GM19351 (cell line): ENCODE measurements around the gene SLC25A51.
"Not testable (repeated sequence)": the region's sequence is repeated elsewhere in the genome, so short reads cannot be mapped to it uniquely, and the experiment has no call there.

Experiments
- ATAC-seq: cut with Tn5 transposase; IDR thresholded peaks from one replicate; pipeline ENCODE4 v1.9.1; 2021; ENCODE audit warnings: mild to moderate bottlenecking, moderate library complexity; ENCODE audit not compliant: unreplicated experiment

The SLC25A51 gene

DNA sequence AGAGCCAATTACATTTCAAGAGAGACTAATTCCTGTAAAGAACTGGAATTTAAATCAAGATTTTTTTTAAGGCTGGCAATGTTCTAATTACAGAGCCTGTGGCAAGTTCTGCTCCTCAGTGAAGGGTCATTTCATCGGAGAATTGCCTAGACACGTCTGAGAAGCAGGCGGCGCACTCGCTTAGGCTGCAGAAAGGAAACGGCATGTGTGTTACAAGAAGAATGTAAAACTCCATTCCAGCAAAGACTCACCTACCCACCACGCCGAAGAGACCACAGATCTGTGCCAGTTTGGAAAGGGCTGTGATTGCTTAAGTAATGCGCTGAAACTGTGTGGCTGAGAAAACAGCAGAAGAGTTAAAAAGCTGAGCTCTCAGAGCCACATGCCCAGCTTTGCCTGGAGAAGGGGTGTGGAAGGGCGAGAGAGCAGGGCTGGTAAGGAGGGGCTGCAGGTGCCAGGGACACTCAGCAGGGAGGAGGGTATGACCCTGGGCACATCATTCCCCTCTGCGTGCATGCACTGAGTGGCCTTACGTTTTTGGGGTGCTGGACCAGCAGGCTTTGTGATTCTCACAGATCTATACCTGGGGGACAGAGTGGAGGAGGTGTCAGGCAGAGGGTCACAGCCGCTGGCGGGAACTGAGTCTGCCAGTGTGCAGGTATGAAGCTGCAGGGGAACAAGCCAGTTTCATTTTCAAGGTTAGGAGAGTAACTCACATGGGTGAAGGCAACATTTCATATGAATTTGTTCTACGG lies 17.8 kb upstream of the SLC25A51 start:
- ATAC-seq = no peak

DNA sequence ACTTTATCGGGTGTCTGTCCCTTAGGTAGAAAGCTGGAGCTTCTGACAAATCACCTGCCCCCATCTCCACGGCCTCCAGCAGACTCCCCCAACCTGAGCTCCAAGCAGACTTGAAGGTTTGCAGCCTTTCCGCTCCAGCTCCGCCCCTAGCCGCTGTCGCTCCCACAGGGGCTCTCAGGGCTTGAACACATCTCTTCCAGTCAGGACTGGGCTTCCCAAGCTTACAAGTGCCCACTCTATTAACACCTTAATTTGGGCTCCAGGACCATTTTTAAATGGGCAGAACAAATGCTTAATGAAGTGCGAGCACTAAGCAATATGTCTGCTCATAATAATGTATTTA lies 17.2 kb upstream of the SLC25A51 start:
- ATAC-seq = no peak

DNA sequence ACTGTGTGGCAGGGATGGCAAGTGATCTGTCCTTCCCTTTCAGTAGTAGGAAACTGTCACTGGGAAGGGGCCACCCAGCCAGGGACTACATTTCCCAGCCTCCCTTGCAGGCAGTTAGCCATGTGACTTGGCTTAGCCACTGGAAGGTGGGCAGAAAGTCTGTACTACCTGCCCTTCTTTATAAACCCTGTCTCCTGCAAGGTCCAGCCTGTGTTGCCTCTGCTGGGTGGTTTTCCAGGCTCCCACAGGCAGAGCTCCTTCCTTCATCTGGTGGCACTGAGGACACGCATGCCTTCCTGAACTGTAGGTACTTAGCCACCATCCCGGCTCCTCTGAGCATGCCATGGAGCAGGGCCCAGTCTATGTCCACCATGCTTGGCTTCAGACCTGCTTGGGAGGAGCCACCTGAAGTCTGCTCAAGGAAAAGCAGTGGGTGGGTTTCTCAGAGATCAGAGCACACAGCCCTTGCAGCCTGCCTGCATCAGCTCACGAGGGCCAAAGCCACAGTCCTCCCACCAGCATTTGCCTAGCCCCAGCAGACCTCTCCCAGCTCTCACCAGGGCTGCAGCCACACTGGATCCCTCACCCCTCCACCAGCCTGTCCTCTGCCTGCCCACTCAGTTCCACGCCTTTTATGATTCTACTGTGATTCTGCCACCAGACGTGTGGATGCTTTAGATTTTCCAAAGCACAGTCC lies 16.7 kb upstream of the SLC25A51 start:
- ATAC-seq = peak; percentile 85

DNA sequence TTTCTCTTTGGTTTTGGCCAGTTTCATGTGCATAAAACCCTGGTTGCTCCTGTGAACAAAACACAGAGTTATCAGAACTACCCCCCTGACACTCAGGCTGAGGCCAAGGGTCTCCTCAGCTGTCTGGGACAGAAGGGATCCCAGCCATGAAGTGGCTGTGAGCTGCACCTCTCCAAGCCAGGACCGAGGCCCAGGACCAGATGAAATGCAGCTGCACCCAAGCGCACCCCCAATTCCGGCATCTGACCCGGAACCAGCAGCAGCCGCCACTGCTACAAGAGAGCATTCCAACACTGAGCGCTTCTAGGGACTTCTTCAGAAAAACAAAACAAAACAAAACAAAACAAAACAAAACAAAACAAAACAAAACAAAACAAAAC lies 16.0 kb upstream of the SLC25A51 start:
- no peak for ATAC-seq

DNA sequence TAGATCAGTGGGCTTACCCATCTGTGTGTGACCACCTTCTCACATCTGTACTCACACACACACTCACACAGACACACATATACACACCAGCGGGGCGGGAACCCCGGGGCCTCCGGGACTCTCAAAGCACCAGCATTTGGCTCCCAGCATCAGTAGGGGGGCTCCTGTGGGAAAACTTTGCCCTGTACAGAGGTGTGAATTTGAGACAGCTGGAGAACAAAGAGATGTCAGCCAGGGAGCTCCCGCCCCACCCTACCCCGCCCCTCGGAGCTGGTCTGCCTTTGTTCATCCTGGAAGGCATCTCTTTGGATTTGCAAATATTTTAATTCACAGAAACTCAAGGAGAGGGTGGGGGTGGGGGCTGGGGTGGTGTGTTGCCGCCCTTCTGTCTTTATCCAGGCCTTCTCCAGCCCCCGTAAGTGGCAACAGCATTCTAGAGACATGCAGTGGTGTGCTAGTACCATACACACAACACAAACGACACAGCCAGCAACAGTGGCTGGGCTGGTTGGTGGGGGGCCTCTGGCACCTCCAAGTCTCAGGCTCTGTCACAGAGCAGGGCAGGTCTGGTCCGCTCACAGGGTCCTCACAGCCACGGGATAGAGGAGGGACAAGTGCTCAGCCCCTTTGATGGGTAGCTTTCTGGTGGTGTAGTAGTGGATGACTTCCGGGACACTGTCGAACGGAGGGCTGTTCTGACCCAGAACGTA lies 15.5 kb upstream of the SLC25A51 start:
- ATAC-seq = no peak

DNA sequence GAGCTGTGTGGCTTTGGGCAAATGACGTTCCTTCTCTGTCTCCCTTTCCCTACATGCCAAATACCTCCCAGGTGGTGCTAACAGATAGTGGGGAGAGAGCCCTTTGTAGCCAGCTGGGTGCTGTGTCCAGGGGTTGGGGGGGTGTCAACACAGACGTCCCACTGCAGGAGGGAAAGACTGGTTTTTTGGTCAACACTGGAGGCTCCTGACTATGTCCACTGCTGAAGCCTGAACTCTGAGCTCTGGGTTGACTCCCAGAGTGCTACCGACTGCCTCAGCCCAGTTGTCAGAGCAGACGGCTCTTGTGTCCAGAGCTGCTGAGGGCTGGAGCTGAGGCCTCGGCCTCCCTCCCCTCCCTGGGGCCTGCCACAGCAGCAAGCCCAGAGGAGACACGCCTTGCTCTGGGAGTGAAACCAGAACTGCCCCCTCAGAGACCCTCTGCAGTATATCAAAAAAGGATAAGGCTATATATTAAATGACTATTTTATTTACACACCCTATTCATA lies 14.8 kb upstream of the SLC25A51 start:
- no peak for ATAC-seq

DNA sequence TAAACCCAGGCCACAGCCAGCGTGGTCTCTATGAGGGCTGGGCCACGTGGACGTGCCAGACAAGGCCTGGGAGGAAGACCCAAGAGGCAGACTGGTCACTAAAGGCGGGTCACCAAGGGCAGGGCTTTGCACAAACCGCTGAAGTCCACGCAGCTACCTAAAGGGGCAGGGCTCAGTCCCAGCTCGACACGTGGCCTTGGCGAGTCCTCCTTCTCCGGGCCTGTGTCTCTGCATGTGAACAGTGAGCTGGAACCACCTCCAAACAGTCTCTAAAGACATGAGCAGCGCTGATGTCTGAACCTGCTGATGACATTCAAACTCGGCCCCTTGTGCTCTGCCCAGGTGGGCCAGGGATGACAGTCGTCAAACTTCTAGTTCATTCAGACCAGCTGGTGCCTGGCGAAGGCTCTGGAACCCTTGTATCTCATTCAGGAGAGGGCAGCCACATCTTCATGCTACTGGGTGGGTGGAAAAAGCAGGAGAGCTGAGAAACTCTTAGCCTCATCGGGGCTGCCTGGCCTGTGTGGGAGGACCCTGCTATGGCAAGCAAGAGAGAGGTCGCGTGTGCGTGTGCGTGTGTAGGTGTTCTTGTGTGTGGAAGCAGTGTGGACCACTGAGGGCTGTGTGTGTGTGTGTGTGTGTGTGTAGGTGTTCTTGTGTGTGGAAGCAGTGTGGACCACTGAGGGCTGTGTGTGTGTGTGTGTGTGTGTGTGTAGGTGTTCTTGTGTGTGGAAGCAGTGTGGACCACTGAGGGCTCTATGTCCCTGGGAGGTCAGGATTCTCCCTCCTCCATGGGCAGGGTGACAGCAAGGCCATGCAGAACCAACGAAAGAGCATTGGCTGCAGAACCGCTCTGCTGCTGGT lies 14.1 kb upstream of the SLC25A51 start:
- no peak for ATAC-seq

DNA sequence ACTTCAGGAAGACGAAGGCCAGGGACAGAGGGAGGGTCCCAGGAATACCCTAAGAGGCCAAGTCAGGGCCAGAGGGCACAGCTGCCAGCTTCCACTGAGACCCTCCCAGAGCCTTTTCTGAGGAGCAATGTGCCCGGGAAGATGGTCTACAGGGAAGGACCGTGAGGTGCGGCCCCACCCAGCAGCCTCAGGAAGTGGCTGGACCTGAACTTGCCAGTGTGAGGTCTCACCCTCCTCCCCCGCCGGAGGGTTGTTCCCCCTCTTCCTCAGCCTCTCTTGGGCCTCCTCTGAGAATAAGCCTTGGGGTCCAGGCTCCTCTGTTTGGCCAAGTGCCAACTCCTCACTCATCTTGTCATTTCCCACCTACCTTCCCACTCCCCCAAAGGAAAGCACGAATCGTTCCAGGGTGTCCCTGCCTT lies 13.4 kb upstream of the SLC25A51 start:
- ATAC-seq = no peak

DNA sequence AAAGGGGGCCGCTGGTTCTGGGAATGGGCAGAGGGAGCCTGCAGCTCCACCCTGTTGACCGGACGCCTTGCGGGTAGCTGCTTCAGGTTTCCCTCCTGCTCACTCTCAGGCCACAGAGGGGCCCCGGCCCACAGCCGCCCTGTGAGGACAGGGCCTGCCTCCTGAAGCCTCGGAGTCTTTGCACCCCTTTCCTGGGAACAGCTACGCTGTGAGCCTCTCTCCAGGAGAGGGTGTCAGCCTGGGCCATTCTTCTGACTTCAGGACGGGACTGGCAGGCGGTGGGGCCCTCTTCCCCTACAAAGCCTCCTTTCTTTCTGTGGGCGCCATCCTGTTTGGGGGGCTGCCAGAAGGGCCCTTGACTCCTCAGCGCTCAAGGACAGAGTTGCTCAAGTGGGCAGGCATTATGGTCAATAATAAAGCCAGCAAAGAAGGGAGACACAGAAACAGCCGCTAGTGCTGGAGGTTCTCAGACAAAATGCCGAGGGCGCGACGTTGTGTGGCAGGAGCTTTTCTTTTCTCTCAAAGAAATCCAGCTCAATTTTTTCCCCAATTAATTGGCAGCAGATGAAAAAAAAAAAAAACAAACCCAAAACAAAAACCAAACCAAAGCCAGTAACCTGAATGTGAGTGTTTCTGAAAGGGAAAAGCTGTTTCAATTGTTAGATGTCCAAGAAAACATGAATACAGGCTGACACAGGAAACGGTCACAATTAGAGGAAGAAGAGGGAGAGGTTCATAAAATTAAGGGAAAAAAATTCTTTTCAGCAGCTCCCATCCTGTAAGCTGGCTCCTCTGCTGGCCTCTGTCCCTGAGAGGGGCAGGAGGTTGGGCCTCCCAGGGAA lies 12.8 kb upstream of the SLC25A51 start:
- no peak for ATAC-seq

DNA sequence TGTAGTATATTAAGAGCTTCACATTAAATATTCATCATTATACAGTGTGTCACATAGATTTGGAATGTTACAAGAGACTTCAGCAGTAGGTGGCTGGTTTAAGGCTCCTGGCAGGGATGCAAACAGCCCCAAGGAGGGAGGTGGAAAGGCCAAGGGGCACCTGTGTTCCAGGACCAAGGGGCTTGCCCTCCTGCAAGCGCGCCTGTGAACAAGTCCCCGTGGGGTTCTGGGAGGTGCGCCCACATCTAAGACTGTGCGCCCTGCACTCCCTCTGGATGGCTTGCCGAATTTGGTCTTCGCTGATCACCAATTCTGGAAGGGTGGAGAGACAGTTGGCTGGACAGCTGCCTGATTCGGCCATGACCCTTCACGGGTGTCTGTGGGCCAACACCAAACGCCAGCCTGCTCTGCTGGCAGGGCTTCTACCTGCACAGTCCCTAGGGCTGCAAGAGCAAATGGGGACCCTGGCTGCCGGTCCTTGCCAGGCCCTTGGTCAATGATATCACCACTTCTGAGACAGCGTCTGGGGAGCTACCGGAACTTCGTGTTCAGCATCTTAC lies 12.1 kb upstream of the SLC25A51 start:
- ATAC-seq = no peak

DNA sequence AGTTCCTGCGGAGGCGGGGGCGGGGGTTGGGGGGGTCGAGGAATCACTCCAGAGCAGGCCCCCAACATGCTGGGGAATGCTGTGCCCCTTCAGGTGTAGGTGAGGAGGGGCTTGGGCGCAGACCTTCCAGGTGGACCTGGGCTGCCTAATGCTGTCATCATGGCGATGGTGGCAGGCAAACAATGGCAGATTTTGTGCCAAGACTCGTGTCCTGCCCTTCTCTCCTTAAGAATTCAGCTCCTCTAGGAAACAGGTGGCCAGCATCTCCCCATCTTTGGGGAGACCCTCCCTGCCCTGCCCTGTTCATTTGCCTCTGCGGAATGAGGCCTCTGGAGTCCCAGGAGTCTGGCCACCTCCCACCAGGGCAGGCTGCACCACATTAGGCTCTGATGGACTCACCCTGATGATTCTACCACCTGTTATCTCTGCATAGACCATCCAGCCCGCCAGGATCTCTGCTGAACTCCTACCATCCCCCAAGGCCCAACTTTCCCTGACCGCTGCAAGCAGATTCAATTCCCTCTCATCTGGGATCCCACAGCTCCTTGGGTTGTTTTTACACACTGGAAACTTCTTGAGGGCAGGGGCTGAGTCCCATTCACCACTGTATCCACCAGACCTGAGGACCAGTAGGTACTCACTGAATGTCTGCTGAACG lies 10.9 kb upstream of the SLC25A51 start:
- no peak for ATAC-seq

DNA sequence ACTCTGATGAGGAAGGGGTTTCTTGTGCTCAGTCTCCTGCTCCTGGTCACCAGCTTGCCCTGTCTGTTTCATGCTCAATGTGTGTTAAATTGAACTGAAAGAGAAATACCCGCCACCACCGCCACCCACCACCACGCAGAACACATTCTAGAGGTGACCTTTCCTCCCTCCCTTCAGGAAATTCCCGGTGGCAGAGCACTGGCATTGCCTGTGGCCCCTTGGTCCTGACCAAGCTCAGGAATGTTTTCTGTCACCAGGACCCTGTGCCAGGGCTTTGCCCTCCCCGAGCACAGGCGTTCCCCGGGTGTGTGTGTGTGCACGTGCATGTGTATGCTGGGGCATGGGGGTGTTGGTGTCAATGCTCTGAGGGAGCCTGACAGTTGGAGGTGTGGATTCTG lies 10.2 kb upstream of the SLC25A51 start:
- no peak for ATAC-seq

DNA sequence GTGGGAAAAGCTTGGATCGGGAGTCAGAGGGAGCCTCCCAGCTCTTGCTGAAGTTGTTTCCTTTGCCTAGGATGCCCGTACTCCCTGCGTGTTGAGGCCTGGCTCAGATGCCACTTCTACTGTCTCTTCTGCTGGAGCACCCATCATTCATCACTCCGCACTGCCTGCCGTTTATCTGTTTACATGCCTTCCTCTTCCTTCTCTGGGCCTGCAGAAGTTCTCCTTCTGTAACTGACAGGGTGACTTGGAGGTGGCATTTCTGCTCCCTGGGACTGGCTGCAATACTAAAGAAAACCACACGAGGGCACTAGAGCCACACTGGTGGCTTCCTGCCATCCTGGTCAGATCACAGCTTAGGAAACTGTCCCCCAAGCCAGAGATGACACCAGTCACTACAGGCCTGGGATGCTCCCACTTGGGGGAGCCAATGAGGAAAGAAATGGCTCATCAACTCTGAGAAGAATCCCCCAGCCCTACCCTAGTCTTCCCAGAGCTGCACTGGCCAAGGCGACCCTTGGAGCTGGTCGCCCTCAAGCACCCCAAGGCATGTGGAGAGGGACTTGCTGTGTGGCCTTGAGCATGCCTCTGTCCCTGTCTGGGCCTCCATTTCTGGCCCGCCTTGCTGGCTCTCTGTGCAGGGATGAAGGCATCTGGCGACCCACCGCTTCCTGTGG lies 9.7 kb upstream of the SLC25A51 start:
- peak; percentile 83 for ATAC-seq

DNA sequence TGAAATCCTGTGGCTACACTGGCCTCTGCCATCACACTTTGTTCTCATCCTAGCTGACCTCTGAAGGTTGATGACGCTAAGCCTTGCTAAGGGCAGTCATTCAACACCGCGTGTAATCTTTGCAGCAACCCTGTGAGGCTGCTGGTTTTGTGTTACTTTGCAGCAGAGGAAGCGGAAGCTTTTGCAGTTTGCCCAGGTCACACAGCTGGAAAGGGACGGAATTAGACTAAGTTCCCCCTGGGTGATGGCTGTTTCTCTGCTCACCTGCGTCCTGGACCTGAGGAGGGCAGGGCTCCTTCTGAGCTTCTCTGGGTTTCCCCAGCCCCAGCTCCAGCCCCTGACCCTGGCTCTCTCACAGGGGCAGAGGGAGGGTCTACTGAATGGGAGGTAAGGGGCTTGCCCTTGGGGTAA lies 7.3 kb upstream of the SLC25A51 start:
- ATAC-seq = no peak

DNA sequence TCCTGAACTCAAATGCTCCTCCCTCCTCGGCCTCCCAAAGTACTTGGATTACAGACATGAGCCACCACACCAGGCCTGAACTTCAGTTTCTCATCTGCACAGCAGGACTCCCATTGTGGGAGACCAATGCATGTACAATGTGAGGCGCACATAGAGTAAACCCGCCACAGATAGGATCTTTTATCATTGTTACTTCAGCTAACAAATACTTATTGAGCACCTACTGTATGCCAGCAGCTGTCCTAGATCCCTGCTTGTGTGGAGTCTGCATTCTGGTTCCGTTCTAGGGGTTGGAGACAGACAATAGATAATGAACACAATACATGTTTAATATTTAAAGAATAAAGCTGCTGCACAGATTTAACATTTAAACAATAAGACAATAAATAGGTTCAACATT lies 6.3 kb upstream of the SLC25A51 start:
- ATAC-seq = no peak

DNA sequence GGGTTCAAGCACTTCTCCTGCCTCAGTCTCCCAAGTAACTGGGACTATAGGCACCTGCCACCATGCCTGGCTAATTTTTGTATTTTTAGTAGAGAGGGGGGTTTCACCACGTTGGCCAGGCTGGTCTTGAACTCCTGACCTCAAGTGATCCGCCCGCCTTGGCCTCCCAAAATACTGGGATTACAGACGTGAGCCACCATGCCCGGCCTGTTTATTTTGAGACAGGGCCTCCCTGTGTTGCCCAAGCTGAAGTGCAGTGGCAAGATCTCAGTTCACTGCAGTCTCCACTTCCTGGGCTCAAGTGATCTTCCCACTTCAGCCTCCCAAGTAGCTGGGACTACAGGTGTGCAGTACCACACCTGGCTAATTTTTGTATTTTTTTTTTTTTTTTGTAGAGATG lies 5.9 kb upstream of the SLC25A51 start:
- not testable (repeated sequence) for ATAC-seq

DNA sequence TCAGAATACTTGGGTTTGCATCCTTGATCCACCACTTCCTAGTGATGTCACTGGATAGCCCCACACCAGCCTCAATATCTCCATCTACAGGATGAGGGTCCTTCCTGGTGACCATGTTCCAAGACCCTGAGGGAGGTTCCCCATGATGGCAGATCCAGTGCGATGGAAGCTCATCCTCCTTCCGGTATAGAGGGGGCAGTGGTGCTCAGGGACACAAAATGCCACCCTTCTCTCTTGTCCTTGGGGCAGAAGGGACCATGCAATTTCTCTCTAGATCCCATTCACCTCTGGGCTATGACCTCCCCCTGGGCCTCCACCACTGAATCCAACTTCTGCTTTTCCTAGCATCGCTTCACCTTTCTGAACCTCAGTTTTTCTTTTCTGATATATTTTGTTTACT lies 5.4 kb upstream of the SLC25A51 start:
- no peak for ATAC-seq

DNA sequence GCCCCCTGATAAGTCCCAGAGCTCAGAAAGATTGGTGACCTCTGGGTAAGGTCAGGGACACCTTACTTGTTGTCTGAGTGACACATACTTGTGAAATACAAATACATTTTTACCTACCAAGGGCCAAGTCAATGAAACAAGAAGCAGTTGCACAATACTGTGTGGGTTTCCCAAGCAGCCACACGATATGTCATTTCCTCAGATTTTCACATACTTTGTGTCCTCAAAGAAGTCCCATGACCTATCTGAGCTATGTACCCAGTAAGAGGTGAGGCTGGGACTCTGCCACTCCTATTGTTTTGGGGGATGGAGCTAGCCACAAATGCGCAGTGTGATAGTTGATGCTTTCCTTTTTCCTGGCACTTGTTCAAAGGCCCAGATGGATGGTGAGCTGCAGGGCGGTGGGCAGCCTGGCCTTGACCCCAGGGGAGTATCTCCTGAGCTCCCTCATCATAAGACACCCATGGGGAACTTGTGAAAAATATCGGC lies 4.8 kb upstream of the SLC25A51 start:
- no peak for ATAC-seq

DNA sequence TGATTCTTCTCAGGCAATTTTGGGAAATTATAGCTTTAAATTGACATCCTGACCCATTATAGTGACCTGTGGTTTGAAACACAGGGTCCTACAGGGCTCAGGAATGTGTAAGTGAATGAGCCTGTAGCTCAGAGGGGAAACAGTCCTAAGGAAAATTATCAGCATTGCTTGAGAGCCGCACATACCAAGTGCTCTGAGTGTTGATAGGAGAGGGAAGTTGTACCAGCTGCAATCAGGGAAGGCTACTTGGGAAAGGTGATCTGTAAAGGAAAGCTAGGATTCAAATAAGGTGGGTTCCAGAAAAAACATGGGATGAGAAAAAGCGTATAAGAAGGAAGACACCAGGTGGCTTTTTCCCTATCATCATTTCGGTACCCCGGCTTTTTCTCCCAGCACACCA lies 4.4 kb upstream of the SLC25A51 start:
- ATAC-seq = no peak
